Activated CD4-positive, alpha-beta T cell treated with anti-CD3 and anti-CD28 coated beads, Interleukin-2, amount 50 U/mL, for 1 hour (primary cell): ENCODE data around the gene SYT3.

Experiments
- DNase-seq: peaks from one replicate; pipeline ENCODE4 v3.0.0-alpha.2; 2020

Gene SYT3, protein sequence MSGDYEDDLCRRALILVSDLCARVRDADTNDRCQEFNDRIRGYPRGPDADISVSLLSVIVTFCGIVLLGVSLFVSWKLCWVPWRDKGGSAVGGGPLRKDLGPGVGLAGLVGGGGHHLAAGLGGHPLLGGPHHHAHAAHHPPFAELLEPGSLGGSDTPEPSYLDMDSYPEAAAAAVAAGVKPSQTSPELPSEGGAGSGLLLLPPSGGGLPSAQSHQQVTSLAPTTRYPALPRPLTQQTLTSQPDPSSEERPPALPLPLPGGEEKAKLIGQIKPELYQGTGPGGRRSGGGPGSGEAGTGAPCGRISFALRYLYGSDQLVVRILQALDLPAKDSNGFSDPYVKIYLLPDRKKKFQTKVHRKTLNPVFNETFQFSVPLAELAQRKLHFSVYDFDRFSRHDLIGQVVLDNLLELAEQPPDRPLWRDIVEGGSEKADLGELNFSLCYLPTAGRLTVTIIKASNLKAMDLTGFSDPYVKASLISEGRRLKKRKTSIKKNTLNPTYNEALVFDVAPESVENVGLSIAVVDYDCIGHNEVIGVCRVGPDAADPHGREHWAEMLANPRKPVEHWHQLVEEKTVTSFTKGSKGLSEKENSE

DNA sequence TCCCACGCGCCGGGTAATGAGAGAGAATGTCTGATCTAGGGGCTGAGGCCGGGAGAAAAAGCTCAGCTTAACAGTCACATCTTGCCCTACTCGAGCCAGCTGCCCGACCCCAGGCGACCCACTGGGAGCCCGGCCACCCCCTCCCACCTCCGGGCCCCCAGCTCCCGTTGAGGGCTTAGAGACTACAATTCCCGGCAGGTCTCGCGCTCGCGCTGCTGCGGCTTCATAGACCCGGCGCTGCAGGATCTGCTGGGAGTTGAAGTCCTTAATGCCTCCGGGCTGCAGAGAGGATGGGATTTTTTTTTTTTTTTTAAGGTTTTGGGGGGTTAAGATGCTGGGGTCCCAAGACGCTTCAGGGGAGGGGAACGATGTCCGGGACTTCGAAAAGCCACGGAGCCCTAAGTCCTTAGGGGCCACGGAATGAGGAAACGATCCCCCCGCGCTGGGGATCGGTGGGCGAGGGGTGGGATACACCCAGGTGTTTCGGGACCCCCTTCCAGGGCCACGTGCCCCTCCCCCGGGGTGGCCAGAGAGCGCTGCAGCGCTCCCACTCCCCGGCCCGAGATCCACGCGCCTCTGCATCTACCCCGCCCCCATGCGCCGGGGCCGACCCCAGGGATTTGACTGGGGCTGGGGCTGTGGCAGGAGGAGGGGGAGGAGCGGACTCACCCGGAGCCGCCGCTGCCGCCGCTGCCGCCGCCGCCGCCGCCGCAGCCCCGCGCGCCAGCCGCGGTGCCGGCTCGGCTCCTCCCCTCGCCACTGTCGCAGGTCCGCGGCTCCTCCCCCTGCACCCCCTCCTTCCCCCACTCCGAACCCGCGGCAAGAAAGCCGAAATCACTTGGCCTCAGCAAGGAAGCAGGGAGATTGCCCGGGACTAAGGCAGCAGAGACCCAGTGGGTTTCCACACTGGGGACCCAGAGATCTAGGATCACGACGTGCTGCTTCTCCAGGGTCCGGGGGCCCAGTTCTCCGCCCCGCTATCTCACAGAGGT lies at the start of gene SYT3:
SYT3 (minus strand) TSS at position 761 of the 992 bp plus-strand sequence. CDS start 2,470 bp downstream, outside the sequence.
- DNase-seq: peak; percentile 32

DNA sequence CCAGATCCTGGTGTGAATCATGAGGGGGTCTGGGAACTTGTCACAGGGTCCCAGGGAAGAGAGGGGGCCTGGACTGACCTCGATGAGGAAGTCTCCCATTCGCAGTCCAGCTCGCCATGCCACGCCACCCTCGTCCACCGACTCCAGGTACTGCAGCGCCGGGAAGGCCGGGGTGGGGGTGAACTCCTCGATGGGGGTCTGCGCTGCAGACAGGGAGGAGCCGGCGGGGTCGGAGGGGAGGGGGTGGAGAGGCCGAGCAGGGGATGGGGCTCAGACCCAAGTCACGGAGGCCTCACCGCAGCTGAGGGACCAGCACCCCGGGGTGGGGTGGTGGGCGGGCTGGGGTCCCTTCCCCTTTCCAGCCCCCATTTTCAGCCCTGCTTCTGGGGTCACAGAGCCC lies 49.1 kb upstream of the SYT3 start:
- no peak for DNase-seq

DNA sequence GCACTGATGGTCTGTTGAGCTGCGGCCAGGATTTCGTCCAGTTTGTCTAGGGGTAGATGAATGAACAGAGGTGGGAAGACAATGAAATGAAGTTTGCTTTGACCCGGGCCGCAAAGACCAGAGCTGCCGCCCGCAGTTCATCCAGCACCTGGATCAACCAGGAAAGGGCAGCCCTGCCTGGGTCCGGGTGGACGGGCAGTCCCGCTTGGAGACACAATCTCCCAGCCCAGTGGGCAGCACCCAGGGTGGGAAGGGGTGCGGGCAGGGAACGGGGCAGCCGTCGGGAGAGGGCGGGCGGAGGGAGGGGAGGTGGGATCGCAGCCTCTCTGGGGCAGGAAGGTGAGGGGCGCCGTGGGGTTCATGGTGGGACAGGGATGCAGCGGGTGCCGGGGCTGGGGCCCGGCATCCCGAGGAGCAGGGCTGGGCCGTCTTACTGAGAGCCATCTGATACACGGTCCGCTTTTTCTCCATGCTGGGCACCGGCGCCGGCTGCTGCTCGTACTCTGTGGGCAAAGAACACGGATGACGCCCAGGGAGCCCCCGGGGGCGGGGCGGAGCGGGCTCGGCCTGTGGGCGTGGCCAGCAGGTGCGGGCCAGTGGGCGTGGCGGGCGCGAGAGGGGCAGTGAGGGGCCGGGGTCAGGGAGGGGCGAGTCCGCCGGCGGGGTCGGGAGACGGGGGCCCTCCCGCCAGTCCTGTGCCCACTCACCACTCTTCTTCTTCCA lies 46.8 kb upstream of the SYT3 start:
- no peak for DNase-seq

DNA sequence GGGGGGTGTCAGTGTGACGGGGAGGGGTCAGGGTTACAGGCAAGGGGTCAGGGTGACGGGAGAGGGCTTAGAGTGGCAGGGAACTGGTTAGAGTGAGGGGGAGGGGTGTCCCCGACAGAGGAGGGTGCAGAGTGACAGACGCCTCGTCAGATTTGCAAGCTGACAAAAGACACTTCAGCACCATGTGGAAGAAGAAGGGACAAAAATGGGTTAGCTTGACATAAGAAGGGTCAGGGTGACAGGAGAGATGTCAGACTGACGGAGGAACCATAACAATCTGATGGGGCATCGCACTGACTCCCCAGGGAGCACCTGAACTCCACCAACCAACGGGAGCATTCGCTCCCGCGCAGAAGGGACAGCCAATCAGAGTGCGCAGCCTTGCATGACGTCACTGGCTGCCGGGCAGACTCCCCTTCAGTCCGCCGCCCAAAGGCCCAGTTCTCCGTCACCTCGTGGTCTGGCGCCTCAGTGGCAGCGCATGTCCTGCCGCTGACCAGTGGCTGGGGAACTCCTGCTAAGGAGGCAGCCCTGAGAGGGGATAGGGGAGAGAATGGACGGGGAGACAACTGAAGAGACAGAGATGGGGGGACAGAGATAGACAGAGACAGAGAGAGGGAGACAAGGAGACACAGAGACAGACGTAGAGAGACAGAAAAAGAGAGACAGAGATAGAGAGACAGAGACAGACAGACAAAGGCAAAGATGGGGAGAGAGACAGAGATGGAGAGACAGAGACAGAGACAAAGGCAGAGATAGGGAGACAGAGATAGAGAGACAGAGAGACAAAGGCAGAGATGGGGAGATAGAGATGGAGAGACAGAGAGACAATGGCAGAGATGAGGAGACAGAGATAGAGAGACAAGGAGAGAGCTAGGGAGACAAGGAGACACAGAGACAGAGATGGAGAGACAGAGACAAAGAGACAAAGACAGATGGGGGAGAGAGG lies 39.8 kb upstream of the SYT3 start:
- DNase-seq: peak; percentile 68

DNA sequence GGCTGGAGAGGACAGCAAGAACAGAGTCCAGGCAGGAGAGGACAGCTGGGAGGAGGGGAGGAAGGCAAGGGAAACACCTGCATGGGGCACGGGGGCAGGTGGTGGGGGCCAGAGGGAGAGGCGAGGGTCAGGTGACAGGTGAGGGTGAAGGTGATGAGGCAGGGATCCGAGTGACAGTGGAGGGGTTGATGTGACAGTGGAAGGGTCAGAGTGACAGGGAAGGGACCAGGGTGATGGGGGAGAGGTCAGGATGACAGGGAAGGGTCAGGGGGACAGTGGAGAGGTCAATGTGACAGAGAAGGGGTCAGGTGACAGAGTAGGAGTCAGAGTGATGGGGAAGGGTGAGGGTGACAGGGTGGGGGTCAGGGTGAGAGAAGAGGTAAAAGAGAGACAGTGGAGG lies 38.6 kb upstream of the SYT3 start:
- DNase-seq: no peak

DNA sequence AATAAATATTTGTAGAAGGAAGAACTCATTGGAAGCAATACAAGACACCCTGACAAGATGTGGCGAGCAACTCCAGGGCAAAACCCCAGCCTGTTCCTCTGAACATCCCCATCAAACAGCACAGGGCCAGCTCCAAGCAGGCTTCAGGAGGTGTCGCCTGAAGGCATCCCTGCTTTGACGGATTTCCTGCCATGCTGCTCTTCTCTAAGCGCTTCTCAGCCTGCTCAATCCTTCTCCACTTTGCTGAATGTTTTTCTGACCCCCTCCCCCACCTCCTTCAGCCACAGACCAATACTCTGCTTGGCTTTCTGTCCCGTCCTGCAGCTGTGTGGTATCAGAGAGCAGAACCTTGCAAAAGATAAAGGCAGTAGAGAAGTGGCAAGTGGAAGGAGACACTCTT lies 38.0 kb upstream of the SYT3 start:
- DNase-seq: no peak

DNA sequence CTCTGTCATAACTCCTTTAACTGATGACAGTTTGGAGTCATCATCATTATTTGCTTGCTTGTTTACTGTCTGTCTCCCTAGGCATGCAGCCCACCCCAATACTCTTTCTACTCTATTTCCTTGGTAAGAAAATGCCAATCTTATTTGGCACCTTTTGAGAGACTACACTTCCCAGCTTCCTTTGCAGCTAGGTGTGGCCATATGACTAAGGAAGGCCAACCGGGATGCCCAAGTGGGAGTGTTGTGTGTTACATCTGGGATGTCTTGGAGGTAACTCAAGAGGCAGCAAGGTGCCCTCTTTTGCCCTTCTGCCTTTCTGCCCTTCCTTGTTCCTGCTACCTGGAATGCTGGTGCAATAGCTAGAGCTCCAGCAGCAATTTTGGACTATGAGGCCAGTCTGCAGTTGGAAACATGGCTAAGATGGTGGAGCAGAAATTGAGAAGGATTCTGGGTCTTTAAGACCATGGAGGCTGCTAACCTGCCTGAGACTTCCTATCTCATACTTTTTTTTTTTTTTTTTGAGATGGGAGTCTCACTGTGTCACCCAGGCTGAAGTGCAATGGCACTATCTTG lies 37.0 kb upstream of the SYT3 start:
- no peak for DNase-seq

DNA sequence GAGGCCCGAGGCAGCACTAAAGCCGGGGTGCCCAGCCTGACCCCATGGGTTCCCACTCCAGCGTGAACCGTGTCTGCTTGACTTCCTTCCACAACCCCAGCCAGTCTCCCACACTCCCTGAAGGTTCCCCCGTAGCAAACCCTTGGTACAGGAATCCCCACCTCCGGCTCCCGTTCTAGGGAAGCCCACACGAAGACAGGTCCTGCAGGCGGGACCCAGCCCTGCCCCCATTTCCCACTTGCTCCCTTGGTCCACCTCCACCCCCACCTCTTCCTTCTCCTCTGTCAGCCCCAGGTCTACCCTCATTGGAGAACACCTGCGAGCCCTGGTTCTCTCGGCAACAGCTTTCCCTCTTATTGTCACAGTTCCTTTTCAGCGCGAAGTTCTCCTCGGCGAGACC lies 33.4 kb upstream of the SYT3 start:
- DNase-seq: no peak

DNA sequence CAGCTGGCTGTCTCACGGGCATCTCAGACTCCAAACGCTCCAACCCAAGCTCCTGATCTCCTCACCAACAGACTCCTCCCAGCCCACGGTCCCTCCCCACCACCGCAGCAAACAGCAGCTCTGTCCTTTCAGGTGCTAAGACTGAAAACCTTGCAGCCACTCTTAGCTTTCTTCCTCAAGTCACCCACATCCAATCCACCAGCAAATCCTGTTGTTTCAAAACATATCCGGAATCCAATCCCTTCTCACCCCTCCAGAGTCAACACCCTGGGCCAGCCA lies 30.4 kb upstream of the SYT3 start:
- no peak for DNase-seq

DNA sequence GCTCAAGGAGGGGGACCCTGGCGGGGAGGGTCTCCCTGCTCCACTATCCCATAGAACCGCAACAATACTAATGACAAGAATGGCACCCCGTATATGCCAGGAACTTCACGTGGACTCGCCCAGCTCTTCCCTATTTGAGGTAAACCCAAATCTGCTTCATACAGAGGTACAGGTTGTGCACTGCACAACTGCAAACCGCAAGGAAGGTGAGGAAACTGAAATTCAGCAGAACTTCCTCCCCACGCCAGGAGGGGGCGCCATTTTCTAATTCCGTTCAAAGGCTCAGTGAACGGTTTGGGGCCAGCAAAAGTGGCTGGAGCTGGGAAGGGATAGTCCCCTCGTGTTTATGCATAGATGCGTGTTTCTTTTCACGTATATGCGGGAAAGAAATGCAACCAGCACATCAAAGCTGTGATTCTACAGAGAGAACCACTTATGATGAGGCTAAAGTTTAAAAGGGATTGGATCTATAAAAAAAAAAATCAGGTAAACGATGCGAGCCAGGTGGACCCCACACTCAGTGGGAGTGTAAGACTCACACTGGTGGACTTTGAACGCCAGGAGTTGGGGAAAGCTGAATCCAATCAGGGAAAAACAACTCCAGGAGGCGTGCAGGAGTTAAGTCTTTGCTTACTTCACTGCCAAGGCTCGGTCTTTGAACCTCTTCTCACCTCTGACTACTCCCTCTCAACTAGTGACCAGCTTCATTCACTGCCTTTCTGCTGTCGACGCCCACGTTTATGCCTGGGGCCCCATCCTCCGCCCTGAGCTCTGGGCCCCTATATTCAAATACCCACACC lies 29.8 kb upstream of the SYT3 start:
- DNase-seq: peak; percentile 34

DNA sequence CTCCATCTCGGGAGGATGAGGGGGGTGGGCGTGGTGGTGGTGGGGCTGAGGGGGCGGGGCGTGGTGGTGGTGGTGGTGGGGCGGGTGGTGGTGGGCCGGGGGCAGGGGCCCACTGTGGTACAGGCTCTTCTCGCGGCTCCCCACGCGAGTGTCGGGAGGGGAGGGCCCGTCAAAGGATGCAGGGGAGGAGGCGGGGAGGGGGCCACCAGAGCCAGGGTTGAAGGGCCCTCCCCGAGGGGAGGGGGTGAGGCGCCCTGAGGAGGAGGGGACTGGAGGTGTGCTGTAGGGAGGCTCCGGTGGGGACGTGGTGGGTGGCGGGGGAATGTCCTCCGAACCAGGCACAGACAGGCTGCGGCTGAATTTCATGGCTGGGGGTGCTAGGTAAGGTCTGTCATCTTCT lies 29.2 kb upstream of the SYT3 start:
- no peak for DNase-seq

DNA sequence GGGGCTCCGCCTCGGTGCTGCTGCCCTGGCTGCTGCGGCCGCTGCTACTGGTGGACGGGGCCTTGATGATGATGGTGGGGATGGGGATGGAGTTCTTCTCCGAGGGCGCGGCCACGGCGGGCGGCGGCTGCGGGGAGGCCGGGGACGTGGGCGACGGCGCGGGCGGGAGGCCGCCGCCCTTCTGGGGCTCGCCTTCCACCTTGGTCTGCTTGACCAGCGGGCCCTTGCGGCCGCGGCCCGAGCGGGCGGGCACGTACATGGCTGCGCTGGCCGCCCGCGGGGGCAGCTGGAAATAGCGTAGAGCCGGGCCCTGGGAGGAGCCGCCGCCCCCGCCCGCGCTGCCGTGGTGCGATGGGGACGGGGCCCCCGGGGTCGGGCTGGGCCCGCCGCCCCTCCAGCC lies 28.7 kb upstream of the SYT3 start:
- DNase-seq: no peak

DNA sequence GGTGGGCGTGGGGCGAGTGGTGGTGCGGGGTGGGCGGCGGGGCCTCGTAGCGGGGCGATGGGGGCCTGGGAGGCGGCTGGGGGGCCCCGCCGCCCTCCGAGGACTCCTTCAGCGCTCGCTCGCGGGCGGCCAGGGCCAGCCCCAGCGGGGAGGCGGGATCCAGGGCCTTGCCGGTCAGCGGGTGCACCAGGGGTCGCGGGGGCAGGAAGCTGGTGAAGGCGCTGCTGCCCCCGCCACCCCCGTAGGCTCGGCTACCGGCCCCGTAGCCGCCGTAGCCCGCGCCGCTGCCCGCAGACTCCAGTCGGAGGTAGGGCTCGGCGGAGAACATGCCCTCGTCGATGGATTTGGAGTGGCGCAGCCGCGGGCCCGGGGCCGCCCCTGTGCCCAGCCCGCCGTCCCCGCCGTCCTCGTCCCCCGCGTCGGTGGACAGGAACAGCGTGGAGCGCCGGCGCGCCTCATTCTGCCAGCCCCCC lies 28.1 kb upstream of the SYT3 start:
- DNase-seq: no peak

DNA sequence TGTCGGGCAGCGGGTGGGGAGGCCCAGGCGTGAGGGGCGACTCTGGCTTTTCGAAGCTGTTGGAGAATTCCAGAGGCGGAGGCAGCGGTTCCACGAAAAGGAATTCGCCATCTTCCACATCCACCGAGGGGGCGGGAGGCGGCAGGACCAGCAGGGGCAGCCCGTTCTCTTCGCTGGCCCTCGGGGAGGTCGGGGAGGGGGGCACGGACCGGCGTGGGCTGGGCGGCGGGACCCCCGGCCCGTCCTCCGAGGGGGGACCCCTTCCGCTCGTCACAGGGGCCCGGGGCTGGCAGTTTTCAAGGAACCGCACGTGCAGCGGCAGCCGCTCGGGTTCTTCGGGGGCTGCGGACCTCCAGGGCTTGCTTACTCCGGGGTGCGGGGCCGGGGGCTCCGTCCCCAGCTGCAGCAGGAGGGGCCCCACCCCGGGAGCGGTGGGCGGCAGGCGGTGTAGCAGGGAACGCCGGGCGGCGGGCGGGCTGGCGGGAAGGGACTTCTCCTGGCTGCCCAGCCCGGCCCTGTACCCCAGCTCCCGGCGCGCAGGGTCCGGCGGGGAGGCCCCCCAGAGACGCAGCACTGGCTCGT lies 27.6 kb upstream of the SYT3 start:
- no peak for DNase-seq

DNA sequence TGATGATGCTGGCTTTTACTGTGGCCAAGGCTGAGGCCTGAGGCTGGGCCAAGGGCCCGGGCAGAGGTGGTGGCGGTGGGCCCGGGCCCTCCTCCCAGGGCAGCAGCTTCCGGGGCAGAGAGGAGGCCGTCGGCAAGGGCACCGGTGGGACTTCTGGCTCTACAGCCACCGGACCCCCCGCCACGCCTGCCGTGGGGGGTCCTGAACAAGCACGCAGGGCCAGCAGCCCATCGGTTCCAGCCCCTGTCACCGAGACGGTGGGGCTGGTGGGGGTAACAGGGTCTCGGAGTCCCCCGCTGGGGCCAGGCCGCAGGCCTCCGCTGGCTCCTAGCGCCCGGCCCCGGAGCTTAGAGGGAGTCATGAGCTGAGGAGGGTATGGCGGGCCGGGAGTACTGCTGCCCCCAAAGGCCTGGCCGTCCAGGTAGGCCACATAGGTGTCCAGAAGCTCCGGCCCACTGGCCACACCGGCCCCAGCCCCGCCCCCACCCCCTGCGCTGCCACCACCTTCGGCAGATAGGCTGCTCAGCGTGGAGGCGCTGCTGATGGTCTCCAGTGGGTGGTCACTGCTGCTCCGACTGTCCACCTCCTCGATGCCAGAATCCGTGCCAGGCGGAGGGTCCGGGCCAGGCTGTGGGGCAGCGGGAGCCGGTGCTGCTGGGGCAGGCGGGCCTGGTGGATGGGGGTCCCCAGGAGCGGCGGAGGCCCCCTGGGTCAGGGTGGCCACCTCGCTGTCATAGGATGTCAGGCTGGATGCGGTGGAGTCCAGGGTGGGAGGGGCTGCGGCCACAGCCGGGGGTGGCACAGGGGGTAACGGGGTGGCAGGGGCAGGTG lies 26.9 kb upstream of the SYT3 start:
- no peak for DNase-seq

DNA sequence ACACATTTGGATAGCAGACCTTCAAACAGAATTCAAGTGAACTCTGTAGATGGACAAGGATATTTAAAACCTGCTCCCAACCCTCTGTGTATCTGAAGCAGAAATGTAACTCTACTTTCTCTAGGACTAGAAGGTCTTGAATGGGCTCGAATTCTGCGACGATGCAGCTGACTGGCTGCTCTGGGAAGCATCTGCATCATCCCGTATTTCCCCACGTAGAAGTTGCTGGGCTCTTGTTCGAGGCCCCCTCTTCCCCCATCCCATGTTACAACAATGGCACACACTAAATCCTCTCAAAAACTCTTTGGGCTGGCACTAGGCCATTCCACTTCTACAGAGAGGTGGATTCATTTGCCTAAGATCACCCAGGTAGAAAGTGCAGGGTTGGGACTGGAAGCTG lies 24.5 kb upstream of the SYT3 start:
- DNase-seq: no peak

DNA sequence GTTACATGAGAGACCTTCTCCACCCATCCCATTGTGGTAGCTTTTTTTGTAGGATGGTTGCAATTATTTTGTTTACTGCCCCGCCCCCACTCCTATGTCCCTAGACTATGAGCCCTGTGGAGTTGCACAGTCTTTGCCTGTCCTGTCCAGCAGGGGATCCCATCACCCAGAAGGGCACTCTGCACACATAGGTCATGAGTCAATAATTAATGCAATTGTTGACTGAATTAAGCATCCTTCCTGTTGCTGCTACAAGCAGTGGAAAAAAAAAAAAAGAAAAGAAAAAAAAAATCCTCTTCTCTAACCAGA lies 23.8 kb upstream of the SYT3 start:
- no peak for DNase-seq

DNA sequence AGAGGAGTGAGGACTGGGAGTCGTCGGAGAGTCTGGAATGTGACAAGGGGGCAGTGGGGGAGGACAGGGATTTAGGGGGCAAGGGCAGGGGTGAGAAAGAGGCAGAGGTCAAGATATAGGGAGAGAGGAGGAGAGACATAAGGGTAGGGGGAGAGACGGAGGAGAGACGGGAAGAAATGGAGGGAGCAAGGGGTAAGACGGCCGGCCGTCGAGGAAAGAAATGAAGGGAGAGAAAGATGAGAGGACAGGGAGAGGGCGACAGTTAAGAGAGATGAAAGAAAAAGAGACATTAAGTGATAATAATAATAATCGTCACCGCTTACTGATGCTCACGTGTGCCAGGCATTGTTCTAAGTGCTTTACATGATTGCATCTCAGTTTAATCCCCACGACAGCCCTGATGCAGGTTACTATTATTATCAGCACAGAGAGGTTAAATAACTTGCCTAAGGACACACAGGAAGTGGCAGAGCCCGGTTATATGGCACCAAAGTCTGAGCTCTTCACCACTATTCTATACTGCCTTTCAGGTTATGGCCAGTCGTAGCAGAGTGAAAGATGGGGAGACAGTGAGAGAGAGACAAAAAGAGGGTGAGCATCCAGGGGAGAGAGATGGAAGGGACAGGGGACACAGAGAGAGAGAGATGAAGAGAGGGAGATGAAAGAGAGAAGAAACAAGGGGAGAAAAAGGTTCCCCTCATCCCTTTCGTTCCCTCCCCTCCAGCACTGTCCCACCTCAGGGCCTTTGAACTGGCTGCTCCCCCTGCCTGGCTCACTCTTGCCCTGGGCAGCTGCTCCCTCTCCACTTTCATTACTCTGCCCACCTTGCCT lies 23.2 kb upstream of the SYT3 start:
- DNase-seq: no peak
